Measurements from ENCODE around the gene DDX39B. TPM values are rescaled to one million over a fixed set of nuclear protein-coding genes. Genes with fewer than 3 reads are reported as not detected.
A peak's percentile ranks its signal among the peaks of the same experiment; 100 is the strongest.

The DDX39B gene
- total and polyA plus RNA-seq, 9 of the 15 experiments (the other 6 are each of a cell fraction or from before 2014, with no cell fraction given), result 479 to 869 (median 592) TPM

- peak; percentile 88; the same call in 1 of the 2 replicates for TF ChIP-seq RERE (CRISPR knock-in tag; IDR thresholded peaks at IDR 0.05; ENCODE audit: borderline replicate concordance)
- peak; percentile 59 for TF ChIP-seq PRDM10 (IDR thresholded peaks at IDR 0.05; ENCODE audit: partially characterized antibody)
- TF ChIP-seq PREB (CRISPR knock-in tag; IDR thresholded peaks at IDR 0.05), result no peak
- TF ChIP-seq POLR2H (tag; IDR thresholded peaks at IDR 0.05; ENCODE audit: low read depth), result peak; percentile 97
- peak; percentile 13 for TF ChIP-seq TEAD4 (IDR thresholded peaks at IDR 0.05; ENCODE audit: low read length)
- TF ChIP-seq TEAD4 (CRISPR knock-in tag; IDR thresholded peaks at IDR 0.05; ENCODE audit: borderline replicate concordance), result no peak
- no peak for TF ChIP-seq FOXA3 (CRISPR knock-in tag; conservative IDR thresholded peaks at IDR 0.05 in 1 of 2, IDR thresholded peaks at IDR 0.05 in 1 of 2)
- no peak for TF ChIP-seq ZBTB7A (IDR thresholded peaks at IDR 0.05; ENCODE audit: borderline replicate concordance, control insufficient read depth, low read depth, low read length)
- peak; percentile 97 for TF ChIP-seq TBP (optimal IDR thresholded peaks at IDR 0.05; ENCODE audit: low read depth, low read length)
- TF ChIP-seq HMGN3 (IDR thresholded peaks at IDR 0.05; ENCODE audit: borderline replicate concordance, extremely low read depth, insufficient read length, low read depth, low read length), result no peak
- peak; percentile 72 for TF ChIP-seq TFAP4 (CRISPR knock-in tag; IDR thresholded peaks at IDR 0.05; ENCODE audit: borderline replicate concordance)
Measured at GRCh38 chr6:31541658-31542521, at the start of gene DDX39B (continued).
